Dermis blood vessel endothelial cell (primary cell): ENCODE data around the gene NSF. TPM values are rescaled to one million over a fixed set of nuclear protein-coding genes. Genes with fewer than 3 reads are reported as not detected.

Experiments used
- DNase-seq: peaks from one replicate; pipeline ENCODE4 v3.0.0; 2010
- total RNA-seq: library from RNA; depleted of rRNA; stranded (reverse); fragments of >200 nt; gene quantifications from 2 replicates; pipeline ENCODE4 v1.2.3, GENCODE V29; 2014

NSF gene
- total RNA-seq, 1 donor from 2014 or later = 40.2 TPM

GRCh38 chr17:46719891-46720290 lies 129.4 kb downstream of the NSF start:
- no peak for DNase-seq

DNA sequence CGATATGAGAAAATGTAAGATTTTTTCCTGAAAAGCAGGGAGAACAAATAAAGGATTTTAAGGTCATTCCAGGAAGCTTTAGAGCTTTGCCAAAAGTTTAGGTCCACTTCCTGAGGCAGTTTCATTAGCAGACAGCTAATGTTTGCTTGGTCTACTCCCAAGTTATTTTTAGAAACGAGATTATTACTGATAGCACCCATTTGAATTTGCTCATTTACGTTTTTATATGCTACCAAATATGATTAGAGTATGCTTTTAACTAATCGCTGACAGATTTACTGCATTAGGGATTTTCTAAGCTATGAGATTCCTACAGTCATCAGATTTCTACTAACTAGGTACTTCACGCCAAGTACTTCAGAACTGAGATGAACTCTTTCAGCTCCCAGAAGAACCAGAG lies 129.9 kb downstream of the NSF start:
- peak; percentile 25 for DNase-seq

DNA sequence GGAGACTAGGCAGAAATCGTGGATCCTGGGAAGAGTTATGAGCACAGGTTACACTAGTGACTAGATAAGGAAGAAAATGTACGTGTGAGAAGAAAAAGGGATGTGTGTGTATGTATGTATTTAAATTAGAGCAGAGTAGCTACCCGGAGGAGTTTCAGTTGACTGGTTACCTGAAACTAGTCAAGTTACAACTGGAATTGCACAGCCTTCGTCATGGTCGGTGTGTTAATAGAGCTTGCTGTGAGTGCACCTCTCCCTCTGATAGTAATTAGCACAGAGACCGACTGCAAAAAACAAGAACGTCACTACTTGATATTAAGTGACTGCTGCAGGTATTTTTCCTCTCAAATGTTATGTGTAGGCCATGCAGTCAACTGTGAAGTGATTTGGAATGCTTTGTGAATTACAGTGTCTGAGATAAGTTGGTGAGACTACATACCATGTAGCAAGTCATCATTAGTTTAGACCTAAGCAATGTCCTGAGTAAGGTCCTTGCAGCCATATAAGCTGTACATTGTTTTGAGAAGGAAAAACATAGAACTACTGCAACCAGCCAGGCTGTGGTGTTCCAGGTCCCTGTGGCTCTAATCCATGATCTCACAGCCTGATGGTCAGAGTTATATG lies 132.3 kb downstream of the NSF start:
- DNase-seq = no peak

DNA sequence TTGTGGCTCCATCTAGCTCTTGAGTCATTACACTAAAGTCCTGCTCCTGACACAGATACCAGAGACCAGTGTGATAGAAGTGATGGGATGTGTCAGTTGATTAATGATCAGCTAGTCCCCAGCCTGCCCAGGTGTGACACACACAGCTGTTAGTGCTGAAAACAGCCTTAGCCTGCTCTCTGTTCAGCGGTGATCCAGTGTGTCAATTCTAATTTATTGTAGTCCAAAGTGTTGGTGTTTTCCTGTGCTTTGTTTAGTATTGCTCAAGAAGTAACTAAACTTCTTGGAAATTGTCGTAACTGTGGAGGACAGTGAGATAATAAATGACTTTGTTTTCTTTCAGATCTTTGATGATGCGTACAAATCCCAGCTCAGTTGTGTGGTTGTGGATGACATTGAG lies 135.7 kb downstream of the NSF start:
- no peak for DNase-seq

DNA sequence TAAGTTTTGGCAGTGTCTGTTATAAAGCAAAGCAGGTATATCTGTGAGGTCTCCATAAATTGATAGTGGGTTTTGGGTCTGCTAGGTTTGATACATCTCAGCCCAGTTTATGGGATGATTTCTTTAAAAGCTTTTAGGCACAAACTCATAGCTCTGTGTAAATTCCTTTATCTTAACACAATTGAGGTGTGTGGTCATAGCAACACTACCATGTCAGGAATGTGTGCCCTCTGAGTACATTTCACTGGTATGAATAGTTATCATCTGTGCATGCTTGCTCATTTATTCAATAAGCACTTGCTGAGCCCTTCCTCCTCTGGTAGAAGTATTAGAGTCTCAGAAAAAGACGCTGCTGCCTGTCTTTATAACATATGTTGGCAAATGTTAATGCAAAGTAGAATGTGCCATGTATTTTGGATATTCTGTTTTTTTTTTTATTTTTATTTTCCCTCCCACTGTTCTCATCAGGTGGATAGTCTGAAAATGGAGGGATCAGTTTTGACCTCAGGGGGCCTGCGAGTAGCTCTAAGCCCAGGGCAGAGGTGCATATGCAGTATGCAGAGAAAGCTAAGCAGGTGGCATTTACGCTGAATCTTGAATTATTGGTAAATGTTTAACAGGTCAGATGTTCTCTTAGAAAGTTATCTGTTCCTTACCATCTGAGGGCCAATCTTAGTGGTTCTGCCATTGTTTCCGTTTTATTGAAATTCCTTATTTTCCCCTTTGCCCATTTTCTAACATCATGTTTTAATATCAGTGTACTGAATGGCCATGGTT lies 137.3 kb downstream of the NSF start:
- DNase-seq = peak; percentile 11

GRCh38 chr17:46730026-46730425 lies 139.6 kb downstream of the NSF start:
- DNase-seq = no peak

DNA sequence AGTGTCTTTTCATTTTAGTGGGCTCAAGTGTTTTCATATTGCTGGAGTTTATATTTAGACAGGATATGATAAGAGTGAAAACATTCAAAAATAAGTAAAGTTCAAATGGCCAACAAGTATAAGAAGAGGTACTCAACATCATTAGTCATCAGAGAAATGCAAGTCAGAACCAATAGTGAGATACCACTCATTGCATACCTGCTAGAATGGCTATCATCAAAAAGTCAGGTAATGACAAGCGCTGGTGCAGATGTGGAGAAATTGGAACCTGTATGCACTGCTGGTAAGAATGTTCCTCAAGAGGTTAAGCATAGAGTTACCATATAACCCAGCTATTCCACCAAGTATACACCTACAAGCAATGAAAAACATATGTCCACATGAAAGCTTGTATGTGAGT lies 140.2 kb downstream of the NSF start:
- no peak for DNase-seq

- no peak for DNase-seq
Measured at GRCh38 chr17:46732160-46732559, 141.7 kb downstream of the NSF start.

DNA sequence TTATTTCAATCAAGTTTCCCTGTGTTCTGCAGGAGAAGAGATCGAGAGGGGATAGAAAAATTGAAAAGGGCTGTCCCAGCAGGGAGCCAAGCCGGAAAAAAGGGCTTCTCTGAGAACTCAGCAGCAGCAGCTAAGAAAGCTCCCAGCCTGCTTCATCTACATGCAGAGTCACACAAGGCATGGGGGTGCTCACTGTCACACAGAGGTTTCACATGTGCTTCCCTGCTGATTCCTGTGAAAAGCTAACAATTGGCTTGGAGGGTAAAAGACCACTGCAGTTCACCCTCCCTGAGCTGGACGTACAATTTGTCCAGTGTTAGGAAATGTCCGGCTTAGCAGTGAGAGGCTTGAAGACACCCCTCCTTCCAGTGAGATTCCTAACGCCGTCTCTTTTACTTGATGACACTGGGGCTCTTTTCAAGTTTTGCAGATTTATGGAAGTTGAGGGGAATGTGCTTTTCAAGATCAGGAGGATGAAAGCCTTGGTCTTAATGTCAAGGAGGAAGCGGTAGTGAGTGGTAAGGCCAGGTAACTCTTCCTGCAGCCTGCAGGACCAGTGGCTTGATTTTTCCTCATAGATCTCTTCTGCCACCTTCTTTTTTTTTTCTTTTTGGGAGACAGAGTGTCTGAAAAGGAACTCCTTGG lies 142.4 kb downstream of the NSF start:
- no peak for DNase-seq

DNA sequence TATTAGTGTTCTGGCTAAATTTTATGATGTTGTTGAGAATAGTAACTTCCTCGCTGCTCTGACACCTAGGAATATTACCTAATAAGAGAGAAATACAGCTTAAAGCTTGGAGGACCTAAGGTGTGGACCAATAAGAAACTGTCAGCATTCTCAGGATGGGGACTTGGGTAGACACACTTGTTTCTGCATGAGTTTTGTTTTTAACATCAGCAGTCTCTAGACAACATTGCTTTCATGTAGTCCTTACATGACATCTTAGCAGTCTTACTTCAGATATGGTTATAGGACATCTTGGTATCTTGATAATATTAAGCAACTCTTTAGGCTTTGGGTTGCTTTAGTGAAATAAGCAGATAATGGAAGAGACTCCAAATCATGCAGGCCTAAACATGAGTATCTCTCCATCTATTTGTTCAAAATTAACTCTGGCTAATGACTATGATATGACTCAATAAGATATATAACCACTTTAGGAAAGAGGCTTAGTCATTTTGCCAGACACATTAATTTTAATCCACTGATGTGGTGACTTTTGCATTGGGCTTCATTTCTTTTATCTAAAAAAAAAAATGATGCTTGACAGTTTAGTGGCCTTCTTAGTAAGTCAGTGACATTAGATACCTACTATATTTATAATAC lies 143.5 kb downstream of the NSF start:
- no peak for DNase-seq

DNA sequence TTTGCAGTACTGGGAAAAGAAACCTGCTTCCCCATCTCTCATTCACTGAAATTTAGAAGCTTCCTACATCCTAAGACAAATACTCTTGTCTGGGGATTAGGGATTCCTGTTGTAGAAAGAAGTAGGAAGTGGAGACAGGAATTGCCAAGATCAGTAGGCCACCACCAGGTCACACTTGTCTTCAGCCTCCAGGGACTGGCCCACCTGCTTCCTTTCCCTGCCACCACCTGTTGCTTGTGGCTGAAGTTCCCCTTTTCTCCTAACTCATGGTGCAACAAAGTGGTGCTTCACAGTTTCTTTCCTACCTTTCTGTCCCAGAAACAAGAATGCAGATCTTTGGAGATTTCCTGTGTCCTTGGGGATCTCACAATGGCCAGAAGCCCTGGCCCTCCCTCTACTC lies 145.6 kb downstream of the NSF start:
- peak; percentile 13 for DNase-seq

- DNase-seq = no peak
Measured at GRCh38 chr17:46737326-46737725, 146.9 kb downstream of the NSF start.

GRCh38 chr17:46738544-46738943 lies 148.1 kb downstream of the NSF start:
- no peak for DNase-seq

- no peak for DNase-seq
Measured at GRCh38 chr17:46739982-46740381, 149.5 kb downstream of the NSF start.

DNA sequence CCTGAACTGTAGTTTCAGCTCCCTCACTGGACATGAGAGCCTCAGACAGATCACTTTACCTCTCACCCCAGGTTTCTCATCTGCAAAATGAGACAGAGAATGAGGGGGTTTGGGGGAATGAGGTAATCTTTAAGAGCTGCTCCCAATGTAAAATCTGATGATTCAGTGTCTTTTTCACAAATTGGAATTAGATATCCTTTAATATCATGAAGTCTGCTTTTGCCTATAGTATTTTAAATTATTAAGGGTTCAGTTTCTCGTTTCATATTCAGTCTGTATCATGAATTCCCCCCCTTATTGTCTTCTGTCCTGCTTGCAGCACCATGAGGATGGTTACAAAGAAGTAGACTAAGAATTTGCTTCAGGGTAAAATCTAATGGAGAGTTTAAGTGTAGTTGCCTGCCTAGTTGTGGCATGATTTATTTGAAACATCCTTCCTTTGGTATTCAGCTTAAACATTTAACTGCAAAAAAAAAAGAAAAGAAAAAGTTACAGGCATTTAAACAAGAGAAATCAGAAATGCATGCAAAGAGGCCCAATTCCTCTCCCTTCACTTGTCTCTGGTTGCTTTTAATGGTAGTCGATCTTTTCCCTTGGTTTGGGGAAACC lies 150.8 kb downstream of the NSF start:
- DNase-seq = no peak

- DNase-seq = peak; percentile 78
Measured at GRCh38 chr17:46742565-46743270, 152.2 kb downstream of the NSF start.

GRCh38 chr17:46744441-46744840 lies 154.0 kb downstream of the NSF start:
- no peak for DNase-seq

GRCh38 chr17:46745376-46745775 lies 154.9 kb downstream of the NSF start:
- peak; percentile 25 for DNase-seq

- no peak for DNase-seq
Measured at GRCh38 chr17:46751425-46751824, 161.0 kb downstream of the NSF start.

GRCh38 chr17:46753776-46754175 lies 163.3 kb downstream of the NSF start:
- DNase-seq = no peak

- DNase-seq = no peak
Measured at GRCh38 chr17:46756081-46756735, 165.7 kb downstream of the NSF start.

DNA sequence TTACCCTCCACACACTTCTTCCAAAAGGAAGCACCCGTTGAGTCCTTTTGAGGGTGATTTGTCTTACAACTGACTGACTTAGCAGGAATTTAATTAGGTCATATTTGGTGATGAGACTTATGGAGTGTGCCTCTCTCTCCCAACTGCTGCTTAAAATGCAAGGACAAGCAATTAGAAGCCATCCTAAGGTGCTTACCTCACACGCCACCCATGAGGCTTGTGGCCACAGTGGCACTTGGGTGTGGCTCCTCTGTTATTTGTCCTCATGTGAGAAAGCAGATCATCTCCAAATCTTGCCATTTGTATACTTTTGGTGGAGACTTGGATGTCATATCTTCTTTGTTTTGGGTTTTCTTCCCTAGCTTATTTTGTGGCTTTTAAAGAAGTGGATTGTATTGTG lies 166.4 kb downstream of the NSF start:
- no peak for DNase-seq
